Stimulated activated CD8-positive, alpha-beta memory T cell treated with anti-CD3 and anti-CD28 coated beads, Interleukin-4, amount 100 ng/mL, for 1 hour (primary cell): ENCODE results near the gene CLECL1.
"Not testable (repeated sequence)": the region's sequence is repeated elsewhere in the genome, so short reads cannot be mapped to it uniquely, and the experiment has no call there.

Experiments
- DNase-seq, 2 donors: peaks; one replicate each; pipeline ENCODE4 v3.0.0-alpha.2; 2020; ENCODE audit warnings: low read depth in 2 of 2, low spot score in 1 of 2

CLECL1 gene

DNA sequence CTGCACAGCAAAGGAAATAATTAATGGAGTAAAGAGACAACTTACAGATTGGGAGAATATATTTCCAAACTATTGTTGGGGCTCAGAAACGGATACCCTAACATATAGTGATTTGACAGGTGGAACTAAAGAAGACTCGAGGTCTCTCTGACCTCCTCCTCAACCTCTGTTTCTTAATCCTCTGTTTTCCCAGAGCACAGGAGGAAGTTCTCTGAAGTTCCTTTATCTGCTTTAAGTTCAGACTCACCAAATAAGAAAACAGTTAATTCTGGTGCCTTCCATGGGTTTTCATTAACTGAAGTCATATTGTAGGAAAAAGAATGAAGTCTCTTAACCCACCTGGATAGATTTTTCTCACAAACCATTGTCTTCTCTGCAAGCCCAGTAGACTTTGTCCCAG lies 34.2 kb downstream of the CLECL1 start:
- no peak for DNase-seq

DNA sequence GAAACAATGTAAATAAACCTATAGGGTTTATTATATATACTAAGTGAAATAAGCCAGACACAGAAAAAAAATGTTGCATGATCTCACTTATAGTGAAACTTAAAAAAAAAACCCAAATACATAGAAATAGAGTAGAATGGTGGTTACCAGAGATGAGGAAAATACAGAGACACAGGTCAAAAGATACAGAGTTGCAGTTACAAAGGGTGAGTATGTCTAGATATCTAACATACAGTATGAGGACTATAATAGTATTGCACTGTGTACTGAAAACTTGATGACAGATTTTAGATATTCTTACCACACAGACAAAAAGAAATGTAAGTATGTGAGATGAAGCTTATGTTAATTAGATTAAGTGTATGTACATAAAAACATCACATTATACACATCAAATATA lies 35.3 kb downstream of the CLECL1 start:
- DNase-seq: no peak

GRCh38 chr12:9695661-9696060 lies 37.2 kb downstream of the CLECL1 start:
- DNase-seq: not testable (repeated sequence)

DNA sequence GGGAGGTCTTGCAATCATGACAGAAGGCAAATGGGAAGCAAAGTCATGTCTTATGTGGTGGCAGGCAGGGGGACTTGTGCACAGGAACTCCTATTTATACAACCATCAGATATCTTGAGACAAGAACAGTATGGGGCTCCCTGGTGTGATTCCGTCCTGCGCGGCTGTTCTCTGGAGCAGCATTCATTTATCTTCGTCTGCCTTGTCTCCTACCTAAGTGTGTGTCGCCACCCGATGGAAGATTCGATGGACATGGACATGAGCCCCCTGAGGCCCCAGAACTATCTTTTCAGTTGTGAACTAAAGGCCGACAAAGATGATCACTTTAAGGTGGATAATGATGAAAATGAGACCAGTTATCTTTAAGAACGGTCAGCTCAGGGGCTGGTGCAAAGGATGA lies 37.7 kb downstream of the CLECL1 start:
- DNase-seq: not testable (repeated sequence)

- DNase-seq: no peak
These were observed 38.7 kb downstream of the CLECL1 start for GRCh38 chr12:9694241-9694640.

DNA sequence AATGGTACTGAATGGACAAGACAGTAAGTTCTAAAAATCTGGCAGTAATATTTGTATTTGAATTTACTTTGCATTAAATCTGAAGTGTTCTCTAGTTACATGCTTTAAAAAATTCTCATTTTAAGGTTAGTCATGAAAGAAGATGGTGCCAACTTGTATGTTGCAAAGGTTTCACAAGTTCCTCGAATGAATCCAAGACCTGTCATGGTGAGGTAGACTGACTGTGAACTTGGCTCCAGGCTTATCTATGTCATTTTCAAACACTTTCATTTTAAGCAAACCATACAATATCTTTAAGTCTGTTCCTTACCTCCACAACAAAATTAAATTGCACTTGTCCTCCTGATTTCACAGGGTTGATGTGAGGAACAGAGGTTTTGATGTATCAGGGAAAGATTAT lies 40.0 kb downstream of the CLECL1 start:
- no peak for DNase-seq

GRCh38 chr12:9687228-9687627 lies 45.7 kb downstream of the CLECL1 start:
- no peak for DNase-seq

GRCh38 chr12:9685915-9686314 lies 47.0 kb downstream of the CLECL1 start:
- no peak for DNase-seq

DNA sequence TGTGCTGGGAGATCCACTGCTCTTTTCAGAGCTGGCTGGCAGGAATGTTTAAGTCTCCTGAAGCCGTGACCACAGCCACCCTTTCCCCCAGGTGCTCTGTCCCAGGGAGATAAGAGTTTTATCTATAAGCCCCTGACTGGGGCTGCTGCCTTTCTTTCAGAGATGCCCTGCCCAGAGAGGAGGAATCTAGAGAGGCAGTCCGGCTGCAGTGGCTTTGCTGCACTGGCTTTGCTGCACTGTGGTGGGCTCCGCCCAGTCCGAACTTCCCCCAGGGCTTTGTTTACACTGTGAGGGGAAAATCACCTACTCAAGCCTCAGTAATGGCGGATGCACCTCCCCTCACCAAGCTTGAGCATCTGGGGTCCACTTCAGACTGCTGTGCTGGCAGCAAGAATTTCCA lies 47.5 kb downstream of the CLECL1 start:
- DNase-seq: not testable (repeated sequence)

- DNase-seq: not testable (repeated sequence)
These were observed 49.9 kb downstream of the CLECL1 start for GRCh38 chr12:9682949-9683348.

GRCh38 chr12:9682508-9682907 lies 50.4 kb downstream of the CLECL1 start:
- DNase-seq: not testable (repeated sequence)

- no peak for DNase-seq
These were observed 58.7 kb downstream of the CLECL1 start for GRCh38 chr12:9674226-9674590.

GRCh38 chr12:9673404-9674225 lies 59.3 kb downstream of the CLECL1 start:
- no peak for DNase-seq
